Suppressor macrophage treated with lipopolysaccharide for 1 hour (primary cell): ENCODE results near the gene RNF212B.
A peak's percentile ranks its signal among the peaks of the same experiment; 100 is the strongest.

Experiments used
- DNase-seq, 3 donors: peaks; one replicate each; pipeline ENCODE4 v3.0.0-alpha.2; 2020 to 2022

Gene RNF212B

DNA sequence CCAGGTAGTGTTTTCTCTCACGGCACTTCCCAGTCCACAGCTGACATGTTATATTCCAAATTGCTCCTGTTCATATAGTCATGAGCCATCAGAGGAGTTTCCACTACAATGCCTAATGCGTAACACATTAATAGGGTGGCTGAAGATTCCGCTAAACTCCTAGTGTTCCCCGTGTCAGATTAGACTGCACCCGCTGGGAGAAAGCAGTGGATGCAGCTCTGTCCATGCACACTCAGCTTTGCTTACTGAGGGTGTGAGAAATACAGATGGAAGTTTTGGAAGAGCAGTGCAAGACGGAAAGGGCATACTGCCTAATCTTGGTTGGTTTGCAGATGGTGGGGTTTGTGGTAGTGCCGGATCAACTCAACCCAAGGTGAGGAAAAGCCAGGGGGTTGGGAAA, 59.4 kb downstream of the RNF212B start:
- peak in 1 of 3 donors; percentile 13 for DNase-seq

DNA sequence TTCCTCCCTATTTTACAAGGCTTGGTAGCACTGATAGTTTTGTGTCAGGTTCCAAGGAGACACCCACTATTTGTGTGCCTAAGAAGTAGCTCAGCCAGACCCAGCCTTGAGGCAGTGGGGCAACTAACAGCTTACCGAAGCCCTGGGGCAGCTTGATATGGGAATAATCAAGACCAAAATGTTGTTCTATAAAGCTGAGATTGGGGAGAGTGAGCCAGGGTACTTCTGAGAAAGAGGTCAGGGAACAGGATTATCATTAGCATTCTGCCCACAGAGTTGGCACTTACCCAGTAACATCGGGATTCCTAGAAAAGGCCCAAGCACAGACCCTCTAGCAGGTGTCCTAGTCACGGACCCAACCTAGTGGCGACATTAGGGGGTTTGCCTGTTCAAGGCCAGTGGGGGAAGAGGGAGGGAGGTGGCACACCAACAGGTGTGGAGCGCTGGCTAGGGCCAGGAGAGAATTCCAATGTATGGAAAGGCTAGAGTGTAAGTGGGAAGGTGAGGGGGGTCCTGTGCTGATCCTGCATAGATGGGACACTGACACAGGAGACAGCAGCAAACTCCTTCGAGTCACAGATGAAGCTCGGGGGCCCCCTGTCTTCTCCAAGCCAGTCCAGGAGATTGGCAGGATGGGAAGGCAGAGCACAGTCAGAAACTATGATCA, 60.0 kb downstream of the RNF212B start:
- no peak for DNase-seq

DNA sequence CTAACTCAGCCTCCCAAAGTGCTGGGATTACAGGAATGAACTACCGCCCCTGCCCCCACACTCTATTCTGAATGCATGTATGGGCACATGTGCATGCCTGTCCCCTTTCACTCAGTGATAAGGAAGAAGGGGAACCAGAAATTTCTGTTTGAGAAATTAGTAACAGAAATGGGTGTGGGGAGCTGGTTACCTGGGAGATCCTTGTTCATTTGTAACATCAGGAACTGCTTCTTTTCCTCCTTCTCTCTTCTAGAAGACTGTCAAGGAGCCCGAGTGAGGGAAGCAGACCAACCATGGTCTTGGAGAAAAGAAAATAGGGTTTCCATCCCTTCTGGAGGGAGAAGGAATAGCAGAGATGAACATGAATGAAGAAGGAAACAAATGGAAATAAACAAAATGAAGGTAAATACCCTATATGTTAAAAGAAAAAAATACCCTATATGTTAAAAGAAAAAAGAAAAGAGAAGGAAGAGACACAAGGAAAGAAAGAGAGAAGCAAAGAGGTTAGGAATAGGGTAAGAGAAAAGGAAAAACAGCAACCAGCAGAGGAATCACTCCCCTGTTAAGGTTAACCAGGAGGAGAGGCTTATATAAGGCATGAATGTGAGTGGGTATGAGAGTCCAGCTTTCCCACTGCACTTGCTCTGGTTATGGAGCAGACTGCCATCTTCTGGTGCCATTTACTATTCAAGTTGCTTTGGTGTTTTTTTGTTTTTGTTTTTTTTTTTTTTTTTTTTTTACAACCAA, 61.6 kb downstream of the RNF212B start:
- peak; percentile 64 to 76 (median 69) for DNase-seq

DNA sequence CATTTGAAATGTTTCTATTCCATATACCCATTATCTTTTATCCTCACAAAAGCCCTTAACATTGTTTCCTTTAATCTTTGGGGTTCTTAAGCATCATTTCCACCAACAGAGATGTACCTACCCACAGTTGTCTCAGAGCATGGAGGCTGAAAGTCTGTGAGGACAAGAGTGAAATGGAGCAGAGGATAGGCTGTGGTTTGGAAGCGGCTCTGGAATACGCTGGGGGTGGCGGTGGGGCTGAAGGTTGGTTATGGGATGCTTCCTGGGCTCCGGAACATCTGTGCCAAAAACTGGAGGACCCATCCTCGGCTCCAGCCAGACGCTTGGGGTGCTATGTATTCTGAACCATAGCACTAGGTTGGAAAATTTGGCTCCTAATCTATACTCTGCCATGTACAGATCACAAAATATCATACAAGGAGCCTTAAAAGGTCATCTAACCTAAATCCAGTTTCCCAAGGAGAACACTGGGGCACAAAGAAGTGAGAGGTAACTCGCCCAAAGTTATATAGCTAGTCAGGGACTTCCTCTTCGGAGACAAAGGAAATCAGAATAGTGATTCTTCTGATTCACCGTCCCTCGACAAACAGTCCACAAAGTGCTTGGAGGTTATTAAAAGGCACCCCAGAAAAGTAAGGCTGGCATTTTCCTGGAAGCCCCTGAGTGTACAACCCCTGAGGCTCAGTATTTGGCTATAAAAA, 62.4 kb downstream of the RNF212B start:
- DNase-seq = peak in 2 of 3 donors; percentile 36 to 41

DNA sequence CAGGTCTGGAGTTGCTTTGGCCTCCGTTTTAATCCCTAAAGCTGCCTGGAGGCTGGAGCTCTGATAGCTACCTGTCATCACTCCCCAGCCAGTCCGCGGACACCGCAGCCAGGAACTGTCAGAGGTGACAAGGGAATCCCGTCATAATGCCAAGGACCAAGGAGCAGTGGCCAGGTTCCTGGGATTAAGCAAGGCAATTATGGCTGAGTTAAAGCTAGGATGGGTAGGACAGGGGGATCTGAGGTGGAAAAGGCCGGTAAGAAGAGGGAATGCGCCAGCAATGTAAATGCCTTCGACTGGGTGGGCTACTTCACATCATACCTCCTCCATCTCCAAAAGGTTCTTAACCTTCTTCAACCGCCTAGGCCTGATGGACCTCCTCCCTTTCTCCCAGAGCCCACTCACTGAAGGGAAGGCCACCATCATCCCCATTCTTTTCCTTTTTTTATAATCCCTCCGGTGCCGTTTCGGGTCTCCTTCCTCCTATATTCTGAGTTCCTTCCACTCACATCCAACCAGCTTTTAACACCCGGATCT, 63.0 kb downstream of the RNF212B start:
- DNase-seq = peak in 2 of 3 donors; percentile 28 to 37

DNA sequence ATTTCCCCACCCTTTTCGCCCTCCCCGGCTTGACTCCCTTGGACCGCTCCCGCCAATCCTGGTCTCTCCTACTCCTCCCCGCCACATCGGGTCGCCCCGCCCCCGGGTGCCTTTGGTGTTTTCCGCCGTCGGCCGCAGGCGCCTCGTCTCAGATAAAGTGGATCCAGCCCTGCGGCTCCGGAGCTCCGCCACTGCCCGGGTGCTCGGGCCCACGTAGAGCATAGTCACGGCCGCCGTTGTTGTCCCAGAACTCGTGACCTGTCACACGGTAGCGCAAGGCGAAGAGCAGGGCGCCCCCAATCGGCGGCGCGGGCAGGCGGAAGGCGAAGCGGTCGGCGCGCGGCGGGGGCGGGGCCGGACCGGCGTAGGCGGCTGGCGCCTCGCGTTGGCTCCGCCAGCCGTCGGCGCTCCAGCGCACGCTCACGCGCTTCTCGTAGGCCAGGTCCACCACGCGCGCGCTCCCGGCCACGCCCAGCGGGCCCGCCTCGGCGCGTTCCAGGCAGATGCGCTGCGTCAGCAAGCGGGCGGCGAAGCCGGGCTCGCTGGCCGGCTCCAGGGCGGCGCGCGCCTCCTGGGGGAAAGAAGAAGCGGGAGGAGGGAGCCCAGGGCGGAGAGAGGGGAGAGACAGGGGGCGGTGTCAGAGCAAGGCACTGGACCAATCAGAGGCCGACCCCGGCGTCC, 63.7 kb downstream of the RNF212B start:
- peak; percentile 99 to 100 (median 100) for DNase-seq

DNA sequence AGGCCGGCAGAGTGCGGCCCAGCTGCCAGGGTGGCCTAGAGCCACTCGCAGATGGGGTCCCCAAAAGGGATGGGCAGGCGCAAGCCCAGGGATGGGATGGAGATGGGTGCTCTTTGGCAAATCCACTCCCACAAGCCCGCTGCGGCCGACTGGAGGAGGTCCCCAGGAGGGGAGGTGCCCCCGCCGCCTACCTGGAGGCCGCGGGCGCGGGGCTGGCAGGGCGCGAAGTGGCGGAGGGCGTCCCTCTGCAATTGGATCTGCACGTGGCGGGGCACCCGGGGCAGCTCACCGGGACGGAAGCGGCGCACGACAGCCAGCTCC, 64.2 kb downstream of the RNF212B start:
- no peak for DNase-seq

DNA sequence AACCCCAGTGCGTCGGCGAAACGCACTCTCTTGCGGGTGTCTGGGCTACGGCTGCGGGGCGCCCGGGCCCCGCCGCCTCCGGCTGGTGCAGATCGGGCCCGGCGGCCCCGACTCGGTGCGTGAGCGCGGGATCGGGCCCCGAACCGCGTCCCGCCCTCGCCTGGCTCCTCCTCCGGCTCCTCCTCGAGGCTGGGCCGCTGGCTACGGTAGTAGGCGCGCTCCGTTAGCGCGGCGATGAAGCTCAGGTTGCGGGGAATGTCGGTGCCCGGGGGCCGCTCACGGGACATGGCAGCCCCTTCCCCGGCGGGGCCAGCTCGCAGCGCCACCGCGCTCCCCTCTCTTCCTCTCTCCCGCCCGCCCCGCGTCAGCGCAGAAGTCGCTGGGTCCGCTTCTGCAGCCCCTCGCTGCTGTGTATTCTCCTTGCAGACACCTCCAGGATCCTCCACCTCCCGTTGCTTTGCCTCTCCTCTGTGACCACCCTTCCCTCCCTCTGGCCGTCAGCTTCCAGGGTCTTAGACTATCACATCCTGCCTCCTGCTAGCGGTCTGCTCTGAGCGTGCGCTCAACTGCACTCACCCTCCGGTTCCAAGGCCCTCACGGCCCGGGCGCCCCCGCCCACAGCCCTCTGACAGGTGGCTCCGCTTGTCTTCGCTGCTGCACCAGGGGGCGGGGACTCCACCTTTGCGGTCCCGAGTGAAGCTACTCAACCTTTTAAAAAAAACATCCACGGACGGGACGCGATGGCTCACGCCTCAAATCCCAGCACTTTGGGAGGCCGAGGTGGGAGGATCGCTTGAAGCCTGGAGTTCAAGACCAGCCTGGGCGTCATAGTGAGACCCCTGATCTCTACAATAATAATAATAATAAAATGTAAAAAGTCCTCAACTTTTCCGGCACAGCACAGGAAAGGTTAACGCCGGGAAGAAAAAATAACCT, 64.8 kb downstream of the RNF212B start, which contains the start of gene PPP1R3E:
PPP1R3E (minus strand) TSS at position 570 of the 936 bp plus-strand sequence; CDS start at position 287, 283 bp downstream.
- peak; percentile 56 to 75 (median 67) for DNase-seq

DNA sequence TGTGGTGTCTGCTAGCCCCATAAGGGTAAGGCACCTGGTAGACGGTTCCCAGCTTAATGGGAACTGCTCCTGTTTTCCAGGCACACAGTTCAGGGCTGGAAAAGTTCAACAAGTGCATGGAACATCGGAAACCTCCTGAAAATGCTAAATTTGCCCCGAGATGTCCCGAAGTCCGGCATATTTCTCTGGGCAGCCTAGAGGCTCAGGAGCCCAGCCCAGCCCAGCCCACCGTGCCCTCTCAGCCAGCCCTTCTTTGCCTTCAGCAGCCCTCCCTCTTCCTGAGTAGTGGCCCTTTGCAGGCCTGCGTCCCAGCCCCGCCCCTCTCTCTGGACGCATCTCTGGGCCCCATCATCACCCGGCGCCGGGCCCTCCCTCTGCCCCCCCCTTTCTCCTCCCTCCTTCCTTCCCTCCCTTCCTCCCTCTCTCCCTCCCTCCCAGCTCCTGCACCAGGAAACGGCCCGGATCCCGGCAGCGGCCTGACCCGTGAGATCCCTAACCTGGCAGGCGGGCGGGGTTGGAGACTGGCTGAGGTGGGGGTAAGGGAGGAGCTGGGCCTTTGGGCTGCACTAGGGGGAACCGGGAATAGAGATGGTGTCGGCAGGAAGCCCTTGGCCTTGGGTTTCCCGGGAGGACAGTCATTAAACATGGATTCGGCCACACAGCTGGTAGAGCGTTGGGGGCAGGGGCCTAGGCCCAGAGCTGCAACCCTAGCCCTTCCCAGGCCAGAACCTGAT, 68.8 kb downstream of the RNF212B start, which contains the start of gene BCL2L2:
BCL2L2 (plus strand) TSS at position 422 of the 734 bp plus-strand sequence. CDS start 935 bp downstream, outside the sequence.
- DNase-seq = peak; percentile 75 to 92 (median 82)

DNA sequence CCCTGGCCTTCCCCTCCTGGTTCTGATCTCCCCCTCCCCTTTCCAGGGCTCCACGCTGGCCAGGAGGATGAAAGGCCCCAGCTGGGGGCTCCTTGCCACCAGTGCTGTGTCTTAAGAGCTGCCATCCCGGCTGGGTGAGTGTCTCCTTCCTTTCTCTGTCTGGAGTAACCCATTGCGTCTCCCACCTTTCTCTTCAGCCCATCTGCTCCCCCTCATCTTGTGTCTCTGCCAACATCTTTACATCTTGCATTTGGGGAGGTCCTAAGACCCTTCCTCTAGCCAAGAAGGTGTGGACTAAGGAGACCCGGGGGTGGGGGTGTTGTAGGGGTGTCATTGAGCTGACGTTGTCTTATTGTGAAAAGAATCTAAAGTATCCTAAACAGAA, 69.4 kb downstream of the RNF212B start:
- no peak for DNase-seq

DNA sequence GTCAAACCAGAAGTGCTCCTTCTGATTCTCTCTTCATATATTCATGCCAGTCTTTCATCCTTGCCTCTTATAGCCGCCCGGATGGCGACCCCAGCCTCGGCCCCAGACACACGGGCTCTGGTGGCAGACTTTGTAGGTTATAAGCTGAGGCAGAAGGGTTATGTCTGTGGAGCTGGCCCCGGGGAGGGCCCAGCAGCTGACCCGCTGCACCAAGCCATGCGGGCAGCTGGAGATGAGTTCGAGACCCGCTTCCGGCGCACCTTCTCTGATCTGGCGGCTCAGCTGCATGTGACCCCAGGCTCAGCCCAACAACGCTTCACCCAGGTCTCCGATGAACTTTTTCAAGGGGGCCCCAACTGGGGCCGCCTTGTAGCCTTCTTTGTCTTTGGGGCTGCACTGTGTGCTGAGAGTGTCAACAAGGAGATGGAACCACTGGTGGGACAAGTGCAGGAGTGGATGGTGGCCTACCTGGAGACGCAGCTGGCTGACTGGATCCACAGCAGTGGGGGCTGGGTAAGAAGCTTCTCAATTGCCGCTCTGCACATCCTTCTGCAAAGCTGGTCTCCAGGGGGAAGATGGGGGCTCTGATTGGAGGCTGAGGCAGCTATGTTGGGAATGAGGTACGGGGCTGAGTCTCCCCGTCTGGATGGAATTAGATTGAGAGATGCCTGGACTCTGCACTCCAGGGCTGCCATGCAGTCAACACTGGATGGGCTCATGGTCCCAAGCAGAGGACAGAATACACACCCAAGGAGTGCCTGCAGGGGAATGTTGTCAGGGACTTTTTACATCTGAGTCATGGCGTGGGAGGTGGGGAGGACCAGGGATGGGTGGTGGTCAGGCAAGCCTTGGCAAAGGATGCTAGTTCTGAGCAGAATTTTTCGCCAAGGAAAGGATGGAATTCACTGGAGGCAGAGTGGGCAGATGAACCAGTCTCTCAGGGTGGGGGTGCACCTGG, 70.2 kb downstream of the RNF212B start:
- peak; percentile 63 to 72 (median 67) for DNase-seq

DNA sequence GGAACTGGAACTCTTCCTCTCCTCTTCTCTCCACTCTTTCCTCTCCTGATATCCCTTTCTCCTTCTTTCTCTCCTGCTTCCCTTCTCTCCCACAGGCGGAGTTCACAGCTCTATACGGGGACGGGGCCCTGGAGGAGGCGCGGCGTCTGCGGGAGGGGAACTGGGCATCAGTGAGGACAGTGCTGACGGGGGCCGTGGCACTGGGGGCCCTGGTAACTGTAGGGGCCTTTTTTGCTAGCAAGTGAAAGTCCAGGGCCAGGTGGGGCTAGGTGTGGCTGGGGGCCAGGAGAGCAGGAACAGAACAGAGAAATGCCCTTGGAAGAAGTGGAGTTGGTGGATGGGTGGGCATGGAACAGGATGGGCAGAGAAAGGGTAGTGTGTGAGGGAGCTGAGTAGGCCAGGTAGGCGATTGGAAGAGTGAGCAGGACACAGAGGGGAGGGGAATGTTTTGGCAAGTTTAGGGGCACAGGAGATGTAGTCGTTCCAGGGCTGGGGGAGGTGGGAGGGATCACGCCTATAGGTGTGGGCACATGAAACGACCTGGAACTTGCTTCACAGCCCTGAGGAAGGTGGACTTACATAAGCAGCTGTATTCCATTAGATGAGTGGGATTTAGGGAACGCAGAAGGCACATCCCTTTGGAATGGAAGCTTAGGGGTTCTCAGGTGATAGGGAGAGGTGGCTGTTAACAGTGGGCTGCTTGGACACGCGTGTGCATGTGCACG, 71.1 kb downstream of the RNF212B start:
- DNase-seq = peak in 1 of 3 donors; percentile 9

DNA sequence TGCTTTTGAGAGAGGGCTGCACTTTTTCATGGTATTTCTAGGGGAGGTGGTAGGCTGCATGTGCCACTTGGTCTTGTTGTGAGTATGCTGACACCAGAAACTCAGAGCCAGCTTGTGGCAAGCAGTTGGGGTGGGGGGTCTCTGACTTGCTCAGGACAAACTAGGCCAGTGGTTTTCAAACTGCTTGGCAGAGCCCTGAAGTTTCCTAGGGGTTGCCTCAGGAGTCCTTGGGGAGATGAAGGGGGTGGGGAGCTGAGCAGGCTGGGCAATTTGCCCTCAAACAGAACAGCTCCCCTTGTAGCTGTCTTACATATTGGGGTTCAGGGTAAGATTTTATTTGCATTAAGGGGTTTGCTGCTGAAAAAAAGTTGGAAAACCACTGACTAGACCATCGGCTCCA, 72.8 kb downstream of the RNF212B start:
- peak in 1 of 3 donors; percentile 1 for DNase-seq

DNA sequence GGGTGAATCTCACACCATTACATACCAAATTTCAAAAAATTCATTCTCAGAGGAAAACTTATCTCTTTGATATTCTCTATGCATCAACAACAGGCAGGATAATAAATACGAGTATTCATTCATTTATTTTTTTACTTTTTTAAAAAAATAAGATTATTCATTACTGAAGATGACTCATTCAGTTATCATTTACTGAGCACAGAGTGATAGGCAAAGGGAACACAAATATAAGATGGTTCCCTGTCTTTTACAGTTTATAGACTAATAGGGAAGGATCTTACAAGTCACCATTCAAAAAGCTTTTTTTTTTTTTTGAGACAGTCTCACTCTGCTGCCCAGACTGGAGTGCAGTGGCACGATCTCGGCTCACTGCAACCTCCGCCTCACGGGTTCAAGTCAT, 78.6 kb downstream of the RNF212B start:
- no peak for DNase-seq

DNA sequence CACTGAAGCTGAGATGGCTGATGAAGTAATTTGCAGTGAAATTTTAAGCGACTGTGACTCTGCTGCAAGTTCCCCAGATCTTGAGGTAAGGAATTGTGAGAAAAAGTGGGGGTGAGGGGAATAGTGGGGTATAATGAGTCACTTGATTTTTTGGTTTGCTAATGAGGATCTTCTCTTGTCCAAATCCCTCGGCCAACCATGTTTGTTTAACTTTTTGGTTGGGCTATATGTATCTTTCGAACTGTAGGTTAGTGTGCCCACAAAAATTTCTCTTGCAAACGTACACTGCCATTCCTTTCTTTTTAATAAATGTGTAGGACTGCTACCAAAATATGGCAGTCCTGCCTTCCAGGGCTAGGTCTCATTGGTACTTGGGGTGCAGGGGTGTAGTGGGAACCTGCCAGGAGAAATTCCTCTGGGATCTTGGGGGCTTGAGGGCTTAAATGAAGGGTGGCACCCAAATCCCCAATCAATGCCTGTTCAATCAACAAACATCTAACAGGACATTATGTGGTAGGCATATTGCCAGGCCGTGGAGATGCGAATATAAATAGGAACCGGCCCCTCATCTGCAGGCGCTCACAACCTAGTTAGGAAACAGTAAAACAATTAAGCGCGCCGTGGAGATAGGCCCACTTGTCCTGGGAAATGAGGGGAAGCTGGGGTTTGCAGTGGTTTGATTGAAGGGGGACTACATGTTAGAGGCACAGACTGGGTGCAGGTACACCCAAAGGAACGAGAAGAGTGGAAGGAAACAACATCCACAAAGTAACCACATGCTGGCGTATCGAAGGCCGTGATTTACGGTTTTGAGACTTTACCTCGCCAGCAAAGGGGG, 82.2 kb downstream of the RNF212B start:
- no peak for DNase-seq

DNA sequence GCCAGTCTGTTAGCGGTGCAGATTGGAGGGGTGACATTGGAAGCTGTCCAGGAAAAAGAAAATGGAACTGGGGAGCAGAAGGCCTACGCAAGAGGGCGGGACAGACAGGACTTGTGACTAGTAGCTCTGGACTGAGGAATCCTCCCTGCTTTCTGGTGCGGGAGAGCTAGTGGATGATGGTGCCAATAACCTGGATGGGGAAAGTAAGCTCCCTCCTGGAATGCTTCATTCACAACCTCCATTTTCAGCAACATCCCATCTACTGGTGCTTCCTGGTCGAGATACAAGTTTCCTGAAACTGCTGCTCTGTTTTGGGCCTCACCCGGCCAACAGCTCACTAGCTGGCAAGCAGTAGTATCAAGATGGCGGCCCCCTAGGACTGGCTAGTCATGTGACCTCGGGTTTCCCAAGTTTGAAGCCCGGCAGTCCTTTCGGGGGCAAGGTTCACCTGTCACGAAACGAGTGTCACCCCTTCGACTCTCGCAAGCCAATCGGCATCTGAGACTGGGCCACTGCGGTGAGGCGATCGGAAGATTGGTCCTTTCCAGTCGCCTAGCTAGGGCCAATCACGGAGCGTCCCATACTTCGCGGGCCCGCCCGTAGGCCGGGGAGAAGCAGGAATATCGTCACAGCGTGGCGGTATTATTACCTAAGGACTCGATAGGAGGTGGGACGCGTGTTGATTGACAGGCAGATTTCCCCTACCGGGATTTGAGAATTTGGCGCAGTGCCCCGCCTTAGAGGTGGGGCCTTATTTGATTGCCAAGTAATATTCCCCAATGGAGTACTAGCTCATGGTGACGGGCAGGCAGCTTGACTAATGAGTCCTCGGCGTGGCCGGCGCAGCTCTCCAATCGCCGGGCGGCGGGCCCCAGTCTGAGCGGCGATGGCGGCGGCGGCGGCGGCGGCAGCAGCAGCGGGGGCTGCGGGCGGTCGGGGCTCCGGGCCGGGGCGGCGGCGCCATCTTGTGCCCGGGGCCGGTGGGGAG, 83.1 kb downstream of the RNF212B start, which contains the start of gene PABPN1:
PABPN1 (plus strand) TSS at position 874 of the 988 bp plus-strand sequence; CDS start at position 887, 13 bp downstream.
- DNase-seq = peak; percentile 99 to 100 (median 99)
